ENCODE results near the gene APOD. TPM values are rescaled to one million over a fixed set of nuclear protein-coding genes. Genes with fewer than 3 reads are reported as not detected.
A peak's percentile ranks its signal among the peaks of the same experiment; 100 is the strongest.

The APOD gene
- total RNA-seq, 2 donors from 2014 or later, result 343 to 463 TPM

DNA sequence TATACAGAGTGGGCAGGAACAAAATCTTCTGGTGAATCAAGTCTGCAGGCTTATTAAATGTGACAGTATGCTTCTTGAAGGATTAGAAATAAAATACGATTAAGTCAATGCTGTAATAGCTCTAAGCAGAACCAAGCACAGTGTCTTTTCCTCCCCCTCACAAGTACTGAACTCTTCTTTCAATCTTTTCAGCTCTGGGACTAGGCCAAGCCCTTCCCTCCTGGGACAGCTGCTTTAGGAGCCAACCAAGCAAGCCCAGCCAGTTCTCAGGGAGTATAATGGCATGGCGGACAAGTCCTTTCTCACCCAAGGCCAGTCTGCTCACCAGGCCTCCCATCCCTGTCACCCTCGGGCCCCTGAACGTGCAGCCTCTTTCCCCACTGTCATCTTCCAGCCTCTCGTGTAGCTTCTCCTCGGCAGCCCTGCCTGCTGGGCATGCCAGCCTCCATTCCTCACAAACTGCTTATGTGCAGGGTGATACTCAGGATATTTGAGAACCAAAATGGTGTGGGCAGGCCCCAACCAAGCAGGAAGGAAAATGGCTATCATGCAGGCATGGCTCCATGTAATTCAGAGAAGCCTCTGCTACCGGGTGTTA, 32.3 kb downstream of the APOD start:
- Histone ChIP-seq H3K9me3 (no peaks in the 10 kb centered on the region), H3K27me3 (no peaks in the 10 kb centered on the region), H3K27ac (peak overlapping the region in 1 of 4 donors; percentile 20), H3K4me3 (no peak overlapping the region), H3K36me3 (replicated peaks in 1 of 2; ENCODE audit: insufficient read depth in 1 of 2, low read depth in 2 of 2) (no peaks in the 10 kb centered on the region), H3K4me1 (peaks cover 2% of the 10 kb centered on the region)
- WGBS, 2 donors, result 66 to 73% methylated on average over 7 of the region's 7 CpGs
- TF ChIP-seq, protein P1, sequence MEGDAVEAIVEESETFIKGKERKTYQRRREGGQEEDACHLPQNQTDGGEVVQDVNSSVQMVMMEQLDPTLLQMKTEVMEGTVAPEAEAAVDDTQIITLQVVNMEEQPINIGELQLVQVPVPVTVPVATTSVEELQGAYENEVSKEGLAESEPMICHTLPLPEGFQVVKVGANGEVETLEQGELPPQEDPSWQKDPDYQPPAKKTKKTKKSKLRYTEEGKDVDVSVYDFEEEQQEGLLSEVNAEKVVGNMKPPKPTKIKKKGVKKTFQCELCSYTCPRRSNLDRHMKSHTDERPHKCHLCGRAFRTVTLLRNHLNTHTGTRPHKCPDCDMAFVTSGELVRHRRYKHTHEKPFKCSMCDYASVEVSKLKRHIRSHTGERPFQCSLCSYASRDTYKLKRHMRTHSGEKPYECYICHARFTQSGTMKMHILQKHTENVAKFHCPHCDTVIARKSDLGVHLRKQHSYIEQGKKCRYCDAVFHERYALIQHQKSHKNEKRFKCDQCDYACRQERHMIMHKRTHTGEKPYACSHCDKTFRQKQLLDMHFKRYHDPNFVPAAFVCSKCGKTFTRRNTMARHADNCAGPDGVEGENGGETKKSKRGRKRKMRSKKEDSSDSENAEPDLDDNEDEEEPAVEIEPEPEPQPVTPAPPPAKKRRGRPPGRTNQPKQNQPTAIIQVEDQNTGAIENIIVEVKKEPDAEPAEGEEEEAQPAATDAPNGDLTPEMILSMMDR (IDR thresholded peaks at IDR 0.05), result no peak
- no peak for TF ChIP-seq POLR2A (IDR thresholded peaks at IDR 0.05)
- intact Hi-C loops (cut with DNase I), result no loop called here
- ATAC-seq, result no peak
- DNase-seq, result no peak

DNA sequence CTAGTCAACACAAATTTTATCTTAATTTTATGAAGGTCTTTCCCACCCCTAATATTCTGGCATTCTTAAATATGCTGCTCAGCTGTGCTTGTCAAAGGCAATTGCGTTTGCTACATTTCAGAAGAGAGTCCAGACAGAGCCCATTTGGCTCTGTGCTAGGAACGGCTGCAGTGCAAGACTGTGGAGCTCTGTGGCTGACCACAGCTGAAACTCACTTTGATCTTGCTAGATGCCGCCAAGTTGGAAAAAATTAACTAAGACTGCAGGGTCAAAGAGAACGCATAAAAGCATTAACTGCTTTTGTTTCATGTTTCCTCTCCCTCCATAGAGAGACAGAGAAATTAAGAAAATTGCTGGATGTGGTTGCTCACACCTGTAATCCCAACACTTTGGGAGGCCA, 33.0 kb downstream of the APOD start:
- H3K36me3 ChIP-seq (replicated peaks in 1 of 2; ENCODE audit: insufficient read depth in 1 of 2, low read depth in 2 of 2), result no peaks in the 10 kb centered on the region
- WGBS, 2 donors, result 39 to 61% methylated on average over 4 of the region's 4 CpGs
- ATAC-seq, result no peak
- H3K27me3 ChIP-seq, result no peaks in the 10 kb centered on the region
- no peak overlapping the region for H3K4me3 ChIP-seq
- TF ChIP-seq POLR2A (IDR thresholded peaks at IDR 0.05), result no peak
- TF ChIP-seq, protein P1 (IDR thresholded peaks at IDR 0.05), result no peak
- DNase-seq, result no peak
- peak overlapping the region in 1 of 4 donors; percentile 20 for H3K27ac ChIP-seq
- intact Hi-C loops (cut with DNase I), result no loop called here
- H3K9me3 ChIP-seq, result no peaks in the 10 kb centered on the region
- H3K4me1 ChIP-seq, result peaks cover 9% of the 10 kb centered on the region

DNA sequence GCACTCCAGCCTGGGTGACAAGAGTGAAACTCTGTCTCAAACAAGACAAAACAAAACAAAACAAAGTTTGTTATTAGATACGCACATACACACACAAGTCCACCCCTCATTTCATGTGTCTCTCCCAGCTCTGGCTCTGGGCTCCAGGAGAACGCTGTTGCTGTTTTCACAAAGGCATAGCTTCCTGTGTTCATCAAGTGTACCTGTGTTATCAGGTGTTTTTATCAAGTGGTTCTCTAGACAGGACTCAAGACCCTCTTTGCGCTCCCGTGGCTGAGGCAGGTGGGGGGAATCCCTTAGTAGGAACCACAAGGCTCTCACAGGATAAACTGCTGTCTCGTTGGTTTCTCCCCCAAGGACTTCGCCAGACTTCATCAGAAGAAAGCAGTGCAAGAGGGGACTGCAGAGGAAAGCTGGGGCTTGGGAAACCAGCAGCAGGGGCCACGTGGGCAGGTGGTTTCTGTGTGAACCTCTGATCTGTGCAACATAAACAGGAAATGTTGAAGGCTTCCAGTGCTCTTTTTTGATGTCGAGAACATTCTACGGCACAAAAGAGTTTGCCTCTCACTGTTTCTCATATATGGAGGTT, 33.7 kb downstream of the APOD start:
- Histone ChIP-seq H3K4me3 (no peak overlapping the region), H3K27ac (no peak overlapping the region), H3K27me3 (no peaks in the 10 kb centered on the region), H3K9me3 (no peaks in the 10 kb centered on the region), H3K36me3 (replicated peaks in 1 of 2; ENCODE audit: insufficient read depth in 1 of 2, low read depth in 2 of 2) (no peaks in the 10 kb centered on the region), H3K4me1 (peaks cover 10% of the 10 kb centered on the region)
- TF ChIP-seq, protein P1 (IDR thresholded peaks at IDR 0.05), result no peak
- TF ChIP-seq POLR2A (IDR thresholded peaks at IDR 0.05), result no peak
- 57 to 65% methylated on average over 8 to 9 of the region's 9 CpGs for WGBS, 2 donors
- ATAC-seq (no peak), DNase-seq (no peak)
- intact Hi-C loops (cut with DNase I), result no loop called here

DNA sequence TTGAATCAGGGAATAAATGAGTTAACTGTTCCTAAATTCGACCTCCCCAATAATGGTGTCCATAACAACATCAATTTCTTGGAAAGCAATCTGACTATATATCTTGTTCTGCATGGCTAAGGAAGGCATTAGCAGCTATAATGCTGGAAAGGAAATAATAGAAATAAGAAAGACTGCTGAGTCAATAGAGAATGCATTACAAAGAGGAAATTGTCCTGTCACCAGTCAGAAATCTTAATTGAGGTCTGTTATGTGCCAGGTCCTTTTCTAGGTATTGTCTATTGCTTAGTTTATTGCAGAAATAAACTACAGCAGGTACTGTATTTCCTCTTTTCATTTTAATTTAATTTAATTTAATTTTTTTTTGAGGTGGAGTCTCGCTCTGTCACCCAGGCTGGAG, 34.8 kb downstream of the APOD start:
- no peak overlapping the region for H3K27ac ChIP-seq
- DNase-seq, result no peak
- H3K4me1 ChIP-seq, result peaks cover 20% of the 10 kb centered on the region
- no peaks in the 10 kb centered on the region for H3K9me3 ChIP-seq
- TF ChIP-seq, protein P1 (IDR thresholded peaks at IDR 0.05), result no peak
- TF ChIP-seq POLR2A (IDR thresholded peaks at IDR 0.05), result no peak
- H3K4me3 ChIP-seq, result no peak overlapping the region
- intact Hi-C loops (cut with DNase I), result no loop called here
- WGBS, 2 donors, result 50 to 62% methylated on average over 2 of the region's 2 CpGs
- H3K27me3 ChIP-seq, result no peaks in the 10 kb centered on the region
- ATAC-seq, result no peak
- no peaks in the 10 kb centered on the region for H3K36me3 ChIP-seq (replicated peaks in 1 of 2; ENCODE audit: insufficient read depth in 1 of 2, low read depth in 2 of 2)

DNA sequence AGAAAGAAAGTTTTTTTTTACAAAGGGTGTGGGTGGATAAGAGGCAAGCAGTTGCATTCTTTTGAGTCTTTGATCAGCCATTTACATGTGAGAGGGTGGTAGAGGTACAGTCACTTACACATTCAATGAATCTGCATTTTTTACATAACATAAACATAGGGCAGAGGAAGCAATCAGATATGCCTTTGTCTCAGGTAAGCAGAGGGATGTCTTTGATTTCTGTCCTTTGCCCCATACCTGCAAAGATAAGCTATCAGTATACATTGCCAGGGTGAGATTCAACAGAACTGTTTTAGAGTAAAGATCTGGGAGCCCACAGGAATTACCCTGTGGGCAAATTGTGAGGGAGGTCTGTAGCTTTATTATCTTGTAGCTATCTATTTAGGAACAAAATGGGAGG, 35.2 kb downstream of the APOD start:
- peaks cover 25% of the 10 kb centered on the region for H3K4me1 ChIP-seq
- no peaks in the 10 kb centered on the region for H3K36me3 ChIP-seq (replicated peaks in 1 of 2; ENCODE audit: insufficient read depth in 1 of 2, low read depth in 2 of 2)
- H3K4me3 ChIP-seq, result no peak overlapping the region
- no peak overlapping the region for H3K27ac ChIP-seq
- DNase-seq (no peak), ATAC-seq (no peak)
- TF ChIP-seq POLR2A (IDR thresholded peaks at IDR 0.05), result no peak
- TF ChIP-seq, protein P1 (IDR thresholded peaks at IDR 0.05), result no peak
- H3K27me3 ChIP-seq, result no peaks in the 10 kb centered on the region
- intact Hi-C loops (cut with DNase I), result no loop called here
- no peaks in the 10 kb centered on the region for H3K9me3 ChIP-seq
